GM21526 (cell line): ENCODE data around the gene YPEL2.
A peak's percentile ranks its signal among the peaks of the same experiment; 100 is the strongest.

Experiments used
- ATAC-seq: cut with Tn5 transposase; IDR thresholded peaks from one replicate; pipeline ENCODE4 v1.9.1; 2021; ENCODE audit warnings: moderate library complexity; ENCODE audit not compliant: unreplicated experiment, low FRiP score

The YPEL2 gene

GRCh38 chr17:59425085-59425931, 93.9 kb downstream of the YPEL2 start:
- no peak for ATAC-seq

GRCh38 chr17:59426031-59426430, 94.6 kb downstream of the YPEL2 start:
- ATAC-seq: no peak

GRCh38 chr17:59427425-59427921, 96.0 kb downstream of the YPEL2 start:
- no peak for ATAC-seq

GRCh38 chr17:59427996-59428395, 96.5 kb downstream of the YPEL2 start:
- ATAC-seq: no peak

- no peak for ATAC-seq
Observed at GRCh38 chr17:59428916-59429485, 97.5 kb downstream of the YPEL2 start.

GRCh38 chr17:59431601-59432000, 100.1 kb downstream of the YPEL2 start:
- no peak for ATAC-seq

GRCh38 chr17:59432657-59433056, 101.2 kb downstream of the YPEL2 start:
- no peak for ATAC-seq

- ATAC-seq: no peak
Observed at GRCh38 chr17:59433586-59433985, 102.1 kb downstream of the YPEL2 start.

- ATAC-seq: no peak
Observed at GRCh38 chr17:59434429-59434828, 103.0 kb downstream of the YPEL2 start.

GRCh38 chr17:59435238-59435637, 103.8 kb downstream of the YPEL2 start:
- ATAC-seq: no peak

GRCh38 chr17:59436900-59437299, 105.4 kb downstream of the YPEL2 start:
- ATAC-seq: no peak

- ATAC-seq: no peak
Observed at GRCh38 chr17:59437791-59438281, 106.4 kb downstream of the YPEL2 start.

GRCh38 chr17:59439262-59439661, 107.8 kb downstream of the YPEL2 start:
- ATAC-seq: no peak

- ATAC-seq: no peak
Observed at GRCh38 chr17:59439741-59440211, 108.3 kb downstream of the YPEL2 start.

GRCh38 chr17:59440757-59441463, 109.5 kb downstream of the YPEL2 start:
- ATAC-seq: peak; percentile 68

- no peak for ATAC-seq
Observed at GRCh38 chr17:59441464-59442096, 110.1 kb downstream of the YPEL2 start.

GRCh38 chr17:59443106-59443505, 111.7 kb downstream of the YPEL2 start:
- no peak for ATAC-seq
